ENCODE measurements around the gene SLC9A9. TPM values are rescaled to one million over a fixed set of nuclear protein-coding genes. Genes with fewer than 3 reads are reported as not detected.

SLC9A9 gene
- total RNA-seq, 1 experiment from 2014 or later, result 1.4 TPM

DNA sequence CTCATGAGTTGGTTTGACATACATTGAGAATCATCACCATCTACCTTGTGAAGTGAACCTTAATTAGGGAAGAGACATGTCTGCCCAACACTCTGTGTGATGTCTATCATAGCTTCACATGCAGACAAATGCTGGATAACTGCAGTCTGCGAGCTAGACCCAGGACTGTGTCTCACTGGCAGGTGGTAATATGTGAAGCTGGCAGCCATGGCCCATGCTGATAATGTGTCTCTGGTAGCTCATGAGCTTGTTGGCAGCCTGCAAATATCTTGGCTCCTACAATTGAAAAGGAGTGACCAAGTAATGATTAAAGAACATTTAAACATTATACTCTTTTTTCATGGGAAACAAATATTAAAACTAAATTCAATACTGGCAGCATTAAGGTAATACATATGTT, 493.9 kb downstream of the SLC9A9 start:
- no peaks in the 10 kb centered on the region for H3K9me3 ChIP-seq (ENCODE audit: low read depth, low read length, poor library complexity, severe bottlenecking)
- no peak for DNase-seq (ENCODE audit: low spot score)
- BruUV-seq (replicated peaks), result no TSS peak
- no peak for TF ChIP-seq EZH2 (IDR thresholded peaks at IDR 0.05; ENCODE audit: borderline replicate concordance, low read depth, low read length, poor library complexity, severe bottlenecking)
- TF ChIP-seq, protein P1, sequence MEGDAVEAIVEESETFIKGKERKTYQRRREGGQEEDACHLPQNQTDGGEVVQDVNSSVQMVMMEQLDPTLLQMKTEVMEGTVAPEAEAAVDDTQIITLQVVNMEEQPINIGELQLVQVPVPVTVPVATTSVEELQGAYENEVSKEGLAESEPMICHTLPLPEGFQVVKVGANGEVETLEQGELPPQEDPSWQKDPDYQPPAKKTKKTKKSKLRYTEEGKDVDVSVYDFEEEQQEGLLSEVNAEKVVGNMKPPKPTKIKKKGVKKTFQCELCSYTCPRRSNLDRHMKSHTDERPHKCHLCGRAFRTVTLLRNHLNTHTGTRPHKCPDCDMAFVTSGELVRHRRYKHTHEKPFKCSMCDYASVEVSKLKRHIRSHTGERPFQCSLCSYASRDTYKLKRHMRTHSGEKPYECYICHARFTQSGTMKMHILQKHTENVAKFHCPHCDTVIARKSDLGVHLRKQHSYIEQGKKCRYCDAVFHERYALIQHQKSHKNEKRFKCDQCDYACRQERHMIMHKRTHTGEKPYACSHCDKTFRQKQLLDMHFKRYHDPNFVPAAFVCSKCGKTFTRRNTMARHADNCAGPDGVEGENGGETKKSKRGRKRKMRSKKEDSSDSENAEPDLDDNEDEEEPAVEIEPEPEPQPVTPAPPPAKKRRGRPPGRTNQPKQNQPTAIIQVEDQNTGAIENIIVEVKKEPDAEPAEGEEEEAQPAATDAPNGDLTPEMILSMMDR (conservative IDR thresholded peaks at IDR 0.05; ENCODE audit: low read depth, low read length), result no peak
- H3K4me3 ChIP-seq (ENCODE audit: low read depth, low read length, poor library complexity, severe bottlenecking), result no peak overlapping the region
- no peaks in the 10 kb centered on the region for H3K36me3 ChIP-seq (ENCODE audit: insufficient read depth, low read length, poor library complexity, severe bottlenecking)
- peaks cover 4% of the 10 kb centered on the region for H3K4me1 ChIP-seq (ENCODE audit: insufficient read depth, low read length, poor library complexity, severe bottlenecking)
- no peaks in the 10 kb centered on the region for H3K27me3 ChIP-seq (replicated peaks; ENCODE audit: insufficient read depth, low read depth, low read length, poor library complexity)
- ChIA-PET POLR2A (ENCODE audit: low non-redundant PET) (no interaction called here), CTCF (no interaction called here)
- no peak overlapping the region for H3K27ac ChIP-seq (ENCODE audit: low read depth, low read length, poor library complexity, severe bottlenecking)
- intact Hi-C loops (cut with micrococcal nuclease; ENCODE audit: unreplicated experiment), result no loop called here

DNA sequence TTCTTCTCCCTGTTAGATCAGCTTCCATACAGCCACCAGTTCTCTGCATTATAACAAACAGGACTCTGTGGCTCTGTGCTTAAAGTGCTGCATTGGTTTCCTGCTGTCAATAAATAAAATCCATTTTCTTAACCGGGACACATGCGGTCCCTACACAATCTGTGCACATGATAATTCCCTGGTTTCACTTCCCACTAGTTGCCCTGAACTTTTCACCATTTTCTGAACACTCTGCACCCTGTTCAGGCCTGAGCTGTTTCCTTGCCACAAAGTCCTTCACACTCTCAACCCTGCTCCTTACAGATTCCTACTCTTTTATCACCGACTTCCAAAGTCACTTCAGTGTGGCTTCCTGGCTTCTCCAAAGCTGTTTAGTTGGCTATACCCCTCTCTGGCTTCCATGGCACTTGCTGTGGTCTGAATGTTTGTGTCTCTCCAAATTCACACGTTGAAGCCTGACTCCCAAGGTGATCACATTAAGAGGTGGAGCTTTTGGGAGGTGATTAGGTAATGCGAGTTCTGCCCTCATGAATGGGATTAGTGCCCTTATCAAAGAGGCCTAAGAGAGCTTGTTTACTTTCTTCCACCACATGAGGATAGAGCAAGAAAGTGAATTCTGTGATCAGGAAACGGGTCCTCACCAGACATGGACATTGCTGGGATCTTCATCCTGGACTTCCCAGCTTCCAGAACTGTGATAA, 495.3 kb downstream of the SLC9A9 start:
- Histone ChIP-seq H3K27me3 (replicated peaks; ENCODE audit: insufficient read depth, low read depth, low read length, poor library complexity) (no peaks in the 10 kb centered on the region), H3K4me1 (ENCODE audit: insufficient read depth, low read length, poor library complexity, severe bottlenecking) (peaks cover 4% of the 10 kb centered on the region), H3K36me3 (ENCODE audit: insufficient read depth, low read length, poor library complexity, severe bottlenecking) (no peaks in the 10 kb centered on the region), H3K4me3 (ENCODE audit: low read depth, low read length, poor library complexity, severe bottlenecking) (no peak overlapping the region), H3K27ac (ENCODE audit: low read depth, low read length, poor library complexity, severe bottlenecking) (no peak overlapping the region), H3K9me3 (ENCODE audit: low read depth, low read length, poor library complexity, severe bottlenecking) (no peaks in the 10 kb centered on the region)
- ChIA-PET POLR2A (ENCODE audit: low non-redundant PET) (no interaction called here), CTCF (no interaction called here)
- no TSS peak for BruUV-seq (replicated peaks)
- no peak for DNase-seq (ENCODE audit: low spot score)
- TF ChIP-seq, protein P1 (conservative IDR thresholded peaks at IDR 0.05; ENCODE audit: low read depth, low read length), result no peak
- TF ChIP-seq EZH2 (IDR thresholded peaks at IDR 0.05; ENCODE audit: borderline replicate concordance, low read depth, low read length, poor library complexity, severe bottlenecking), result no peak
- intact Hi-C loops (cut with micrococcal nuclease; ENCODE audit: unreplicated experiment), result no loop called here

DNA sequence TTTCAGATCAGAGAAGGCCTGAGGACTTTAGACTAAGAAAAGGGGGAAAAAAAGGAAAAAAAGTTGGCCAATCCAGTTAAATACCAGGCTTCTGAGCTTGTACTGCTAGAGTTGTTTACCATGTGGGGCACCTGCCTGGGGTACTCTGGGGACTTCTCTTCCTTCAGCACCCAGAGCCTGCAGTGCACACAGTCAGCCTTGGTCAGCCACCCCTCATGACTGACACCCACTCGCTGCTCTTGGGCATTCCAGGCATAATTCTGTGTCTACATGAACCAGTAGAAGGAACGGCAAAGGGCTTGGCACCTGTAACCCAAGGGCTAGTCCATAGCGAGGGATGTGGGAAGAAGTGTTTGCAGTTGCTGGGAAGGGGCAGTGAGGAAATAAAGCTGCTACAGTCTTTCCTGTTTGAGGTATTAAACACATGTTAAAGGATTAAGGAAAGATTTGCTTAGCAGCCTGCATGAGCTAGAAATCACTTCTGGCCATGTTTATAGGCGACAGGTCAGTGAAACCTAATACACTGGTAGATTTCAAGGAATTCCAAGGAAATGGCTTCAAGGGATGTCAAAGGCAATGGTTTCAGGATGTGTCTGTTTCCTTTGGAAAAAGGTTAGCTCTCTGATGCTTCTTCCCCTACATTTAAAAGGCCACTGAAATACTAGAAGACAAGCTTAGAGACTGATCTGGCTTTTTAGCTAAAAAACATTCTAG, 496.2 kb downstream of the SLC9A9 start:
- Histone ChIP-seq H3K4me3 (ENCODE audit: low read depth, low read length, poor library complexity, severe bottlenecking) (no peak overlapping the region), H3K27ac (ENCODE audit: low read depth, low read length, poor library complexity, severe bottlenecking) (no peak overlapping the region), H3K36me3 (ENCODE audit: insufficient read depth, low read length, poor library complexity, severe bottlenecking) (no peaks in the 10 kb centered on the region), H3K27me3 (replicated peaks; ENCODE audit: insufficient read depth, low read depth, low read length, poor library complexity) (no peaks in the 10 kb centered on the region), H3K4me1 (ENCODE audit: insufficient read depth, low read length, poor library complexity, severe bottlenecking) (peaks cover 4% of the 10 kb centered on the region), H3K9me3 (ENCODE audit: low read depth, low read length, poor library complexity, severe bottlenecking) (no peaks in the 10 kb centered on the region)
- DNase-seq (ENCODE audit: low spot score), result no peak
- no TSS peak for BruUV-seq (replicated peaks)
- intact Hi-C loops (cut with micrococcal nuclease; ENCODE audit: unreplicated experiment), result no loop called here
- ChIA-PET POLR2A (ENCODE audit: low non-redundant PET) (interaction anchor here (0.6 kb wide), 1 partner anchor 13 kb away, joined by 4 read pairs; no protein-coding TSS in a partner anchor), CTCF (no interaction called here)
- TF ChIP-seq EZH2 (IDR thresholded peaks at IDR 0.05; ENCODE audit: borderline replicate concordance, low read depth, low read length, poor library complexity, severe bottlenecking), result no peak
- TF ChIP-seq, protein P1 (conservative IDR thresholded peaks at IDR 0.05; ENCODE audit: low read depth, low read length), result no peak
